GM12801 (cell line): Measurements from ENCODE around the gene MAPK14.

Experiments
- TF ChIP-seq, protein P1 (sequence below): IDR thresholded peaks from one replicate; pipeline ENCODE4 v1.5.1; 2011; ENCODE audit warnings: control low read depth; ENCODE audit not compliant: insufficient read length; ENCODE audit errors: extremely low read depth

The MAPK14 gene

DNA sequence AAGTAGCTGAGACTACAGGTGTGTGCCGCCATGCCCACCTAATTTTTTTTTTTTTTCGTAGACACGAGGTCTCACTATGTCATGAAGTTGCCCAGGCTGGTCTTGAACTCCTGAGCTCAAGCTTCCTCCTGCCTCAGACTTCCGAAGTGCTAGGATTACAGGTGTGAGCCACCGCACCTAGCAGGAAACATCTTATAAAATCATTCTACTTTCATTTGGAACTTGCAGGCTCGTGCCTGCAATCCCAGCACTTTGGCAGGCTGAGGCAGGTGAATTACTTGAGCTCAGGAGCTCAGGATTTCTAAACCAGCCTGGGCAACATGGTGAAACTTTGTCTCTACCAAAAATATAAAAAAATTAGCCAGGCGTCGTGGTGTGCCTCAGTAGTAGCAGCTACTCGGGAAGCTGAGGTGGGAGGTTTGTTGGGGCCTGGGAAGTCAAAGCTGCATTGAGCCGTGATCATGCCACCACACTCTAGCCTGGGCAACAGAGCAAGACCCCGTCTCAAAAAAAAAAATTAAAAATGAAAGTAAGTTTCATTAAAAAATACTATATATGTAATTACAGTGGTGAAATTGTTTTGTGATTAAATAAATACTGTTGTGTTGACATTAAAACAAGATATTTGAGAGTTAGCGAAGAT, 15.1 kb downstream of the MAPK14 start:
- TF ChIP-seq, protein P1, sequence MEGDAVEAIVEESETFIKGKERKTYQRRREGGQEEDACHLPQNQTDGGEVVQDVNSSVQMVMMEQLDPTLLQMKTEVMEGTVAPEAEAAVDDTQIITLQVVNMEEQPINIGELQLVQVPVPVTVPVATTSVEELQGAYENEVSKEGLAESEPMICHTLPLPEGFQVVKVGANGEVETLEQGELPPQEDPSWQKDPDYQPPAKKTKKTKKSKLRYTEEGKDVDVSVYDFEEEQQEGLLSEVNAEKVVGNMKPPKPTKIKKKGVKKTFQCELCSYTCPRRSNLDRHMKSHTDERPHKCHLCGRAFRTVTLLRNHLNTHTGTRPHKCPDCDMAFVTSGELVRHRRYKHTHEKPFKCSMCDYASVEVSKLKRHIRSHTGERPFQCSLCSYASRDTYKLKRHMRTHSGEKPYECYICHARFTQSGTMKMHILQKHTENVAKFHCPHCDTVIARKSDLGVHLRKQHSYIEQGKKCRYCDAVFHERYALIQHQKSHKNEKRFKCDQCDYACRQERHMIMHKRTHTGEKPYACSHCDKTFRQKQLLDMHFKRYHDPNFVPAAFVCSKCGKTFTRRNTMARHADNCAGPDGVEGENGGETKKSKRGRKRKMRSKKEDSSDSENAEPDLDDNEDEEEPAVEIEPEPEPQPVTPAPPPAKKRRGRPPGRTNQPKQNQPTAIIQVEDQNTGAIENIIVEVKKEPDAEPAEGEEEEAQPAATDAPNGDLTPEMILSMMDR: no peak

DNA sequence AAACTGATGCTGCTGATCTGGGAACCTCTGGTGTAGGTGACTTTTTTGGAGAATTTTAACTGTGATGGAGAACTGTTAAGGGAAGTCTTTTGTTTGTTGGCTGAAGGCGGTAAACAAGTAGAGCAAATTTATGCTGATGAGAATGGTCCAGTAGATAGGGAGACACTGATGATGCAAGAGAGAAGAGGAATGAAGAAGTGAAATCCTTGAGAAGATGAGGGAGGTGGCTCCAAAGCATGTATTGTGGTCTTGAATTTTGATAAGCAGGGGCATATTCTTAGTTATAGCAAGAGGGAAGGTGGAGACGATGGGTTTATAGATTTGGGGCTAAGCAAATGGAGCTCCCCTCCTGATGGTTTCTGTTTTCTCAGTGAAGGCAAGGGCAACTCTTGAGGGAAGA, 22.0 kb downstream of the MAPK14 start:
- TF ChIP-seq, protein P1: no peak

DNA sequence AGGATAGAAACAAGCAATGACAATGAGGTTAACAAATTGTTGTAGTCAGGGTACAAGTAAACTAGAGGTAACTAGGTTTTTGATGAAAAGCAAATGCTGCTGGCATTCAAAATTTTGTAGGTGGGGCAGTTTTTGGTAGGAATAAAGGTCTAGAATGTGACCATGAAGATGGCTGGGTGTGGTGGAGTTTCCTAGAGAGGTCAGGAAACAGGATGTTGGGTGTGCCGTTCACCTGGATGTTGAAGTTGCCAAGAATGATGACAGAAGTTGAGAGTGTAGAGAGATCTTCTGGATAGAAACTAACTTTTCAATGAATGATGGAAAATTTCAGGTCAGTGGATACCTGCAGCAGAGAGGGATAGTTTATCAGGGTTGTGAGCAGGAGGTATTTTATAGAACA, 22.7 kb downstream of the MAPK14 start:
- TF ChIP-seq, protein P1: no peak

DNA sequence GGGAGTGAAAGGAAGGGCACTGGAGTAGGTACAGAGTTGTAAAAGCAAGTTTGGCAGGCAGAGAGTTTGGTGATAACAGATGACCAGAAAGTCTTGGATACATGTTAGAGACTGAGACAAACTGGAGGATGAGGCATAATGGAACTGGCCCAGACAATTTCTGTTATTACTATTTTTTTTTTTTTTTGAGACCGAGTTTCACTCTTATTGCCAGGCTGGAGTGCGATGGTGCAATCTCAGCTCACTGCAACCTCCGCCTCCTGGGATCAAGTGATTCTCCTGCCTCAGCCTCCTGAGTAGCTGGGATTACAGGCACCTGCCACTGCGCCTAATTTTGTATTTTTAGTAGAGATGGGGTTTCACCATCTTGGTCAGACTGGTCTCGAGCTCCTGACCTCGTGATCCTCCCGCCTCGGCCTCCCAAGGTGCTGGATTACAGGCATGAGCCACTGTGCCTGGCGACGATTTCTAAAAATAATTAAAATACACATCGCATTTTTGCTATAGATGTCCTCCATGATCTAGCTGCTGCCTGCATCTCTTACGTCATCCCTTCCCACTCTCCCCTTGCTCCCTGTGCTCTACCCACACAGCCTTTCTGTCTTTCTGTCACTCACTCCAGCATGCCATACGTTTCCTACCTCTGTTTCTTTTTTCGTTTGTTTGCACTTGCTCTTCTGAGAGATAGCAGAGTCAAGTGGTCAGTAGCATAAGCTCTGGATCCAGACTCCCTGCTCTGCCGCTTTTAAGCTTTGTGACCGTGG, 23.5 kb downstream of the MAPK14 start:
- TF ChIP-seq, protein P1: no peak

DNA sequence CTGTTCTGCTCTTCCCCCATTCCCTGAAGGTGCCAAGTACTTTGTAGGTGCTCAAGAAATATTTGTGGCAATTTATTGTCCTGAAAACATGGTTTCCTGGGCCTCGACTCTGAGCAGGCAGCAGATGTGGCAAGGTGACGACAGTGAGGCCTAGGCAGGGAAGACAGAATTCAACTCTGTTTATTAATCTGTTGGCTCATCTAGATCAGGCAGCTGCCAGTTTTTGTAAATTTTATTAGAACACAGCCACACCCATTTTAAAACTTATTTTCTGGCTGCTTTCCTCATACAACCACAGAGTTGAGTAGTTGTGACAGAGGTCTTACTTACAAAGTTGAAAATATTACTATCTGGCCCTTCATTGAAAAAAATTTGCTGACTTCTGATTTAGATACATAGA, 24.5 kb downstream of the MAPK14 start:
- TF ChIP-seq, protein P1: no peak

DNA sequence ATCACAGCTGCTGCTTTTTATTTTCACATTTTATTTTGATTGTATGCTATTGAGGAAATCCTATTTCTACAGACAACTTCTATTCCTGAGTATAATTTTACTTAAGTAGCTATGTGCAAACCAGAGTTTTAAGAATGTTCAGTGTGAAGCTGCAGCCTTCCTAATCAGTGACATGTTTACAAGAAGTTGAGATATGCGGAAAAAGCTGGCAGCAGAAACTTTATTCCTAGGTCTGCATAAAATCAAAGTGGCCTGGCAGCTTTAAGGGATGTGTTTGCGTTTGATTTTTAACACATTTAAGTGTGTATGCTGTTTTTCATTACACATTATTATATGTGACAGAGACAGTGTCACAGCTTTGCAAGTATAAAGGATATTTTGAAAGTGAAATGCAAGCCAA, 26.3 kb downstream of the MAPK14 start:
- TF ChIP-seq, protein P1: no peak

DNA sequence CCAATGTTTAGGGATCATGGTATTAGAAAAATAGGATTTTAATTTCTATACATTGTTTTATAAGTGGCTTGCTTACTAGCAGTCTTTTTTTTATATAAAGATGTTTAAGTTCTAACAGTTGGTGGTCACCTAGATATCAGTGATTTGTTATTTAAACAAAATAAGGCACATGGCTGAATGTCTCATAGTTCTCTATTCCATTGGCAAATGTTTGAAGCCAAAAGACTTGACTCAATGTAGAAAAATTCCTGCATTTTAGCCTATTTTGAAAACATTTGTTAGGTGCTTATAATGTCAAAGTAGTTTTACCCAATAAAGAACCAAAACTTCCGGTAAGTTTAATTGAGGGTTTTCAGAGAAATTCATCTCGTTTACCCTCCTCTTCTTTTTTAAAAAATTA, 26.8 kb downstream of the MAPK14 start:
- TF ChIP-seq, protein P1: no peak
